K562 (cell line): Measurements from ENCODE around the gene HSPB1. TPM values are rescaled to one million over a fixed set of nuclear protein-coding genes. Genes with fewer than 3 reads are reported as not detected.
"Not testable (repeated sequence)": the region's sequence is repeated elsewhere in the genome, so short reads cannot be mapped to it uniquely, and the experiment has no call there.

Source experiments
- ATAC-seq: fragments of 200-7000 bp; cut with Tn5 transposase; 3 replicates; pipeline ENCODE4 v1.9.1; 2020; ENCODE audit warnings: moderate library complexity
- BruUV-seq: library from RNA; stranded (reverse); fragments of 400-500 nt; replicated peaks from 2 replicates; lab custom pipeline; 2021; lab: Mats Ljungman, UMichigan
- CTCF ChIA-PET: fragments of 300-600 bp; formaldehyde crosslinking; extraction: SDS; loops from one replicate; lab custom pipeline; 2021; ENCODE audit warnings: low intra/inter-chr PET ratio; lab: Yijun Ruan, JAX
- POLR2A ChIA-PET: fragments of 300-600, 350-650 bp; sonication (Branson Sonifier 250); formaldehyde crosslinking; extraction: SDS; loops from one replicate; lab custom pipeline; 2021; ENCODE audit warnings: antibody characterized with exemption, inconsistent platforms; lab: Yijun Ruan, JAX
- DNase-seq, 4 experiments: peaks; one replicate each; pipeline versions ENCODE4 v3.0.0 to v3.0.0-alpha.2; 2011 to 2018; ENCODE audit warnings: low spot score in 3 of 4, mixed read lengths in 3 of 4; ENCODE audit errors: extremely low read depth in 1 of 4
- FAIRE-seq: peaks from 2 replicates; lab custom pipeline; 2011; peaks lifted over from hg19 to GRCh38; lab: Jason Lieb, UNC
- H2AFZ ChIP-seq: 2 replicates; pipeline ENCODE4 v1.6.0; 2011; ENCODE audit warnings: low read depth, low read length, control low read depth, inconsistent platforms
- H3K27ac ChIP-seq: fragments of 200-600 bp; 3 replicates; pipeline ENCODE4 v1.8.0; 2011; ENCODE audit warnings: low read depth, mild to moderate bottlenecking, control low read depth, inconsistent platforms, low read length, moderate library complexity, mixed read lengths; ENCODE audit errors: extremely low read depth
- H3K27me3 ChIP-seq, 2 experiments: fragments of 300-600 bp in 1 of 2; 2 replicates in 1 of 2; 3 replicates in 1 of 2; pipeline versions ENCODE4 v1.6.0 to v1.8.0; 2011; ENCODE audit warnings: inconsistent platforms in 2 of 2, low read length in 2 of 2, mild to moderate bottlenecking in 1 of 2, mixed read lengths in 1 of 2, moderate library complexity in 1 of 2; ENCODE audit not compliant: control insufficient read depth in 2 of 2, insufficient read depth in 2 of 2
- H3K36me3 ChIP-seq: fragments of 300-600 bp; 3 replicates; pipeline ENCODE4 v1.8.0; 2011; ENCODE audit warnings: mild to moderate bottlenecking, low read length, inconsistent platforms; ENCODE audit not compliant: control insufficient read depth, insufficient read depth
- H3K4me1 ChIP-seq, 2 experiments: fragments of 200-600 bp in 1 of 2; replicated peaks in 1 of 2; 2 replicates in 1 of 2; 3 replicates in 1 of 2; pipeline versions ENCODE4 v1.5.1 to v1.8.0; 2011; ENCODE audit warnings: inconsistent platforms in 2 of 2, low read length in 2 of 2, mild to moderate bottlenecking in 1 of 2, mixed read lengths in 1 of 2, moderate library complexity in 1 of 2; ENCODE audit not compliant: control insufficient read depth in 2 of 2, insufficient read depth in 2 of 2
- H3K4me2 ChIP-seq: 2 replicates; pipeline ENCODE4 v1.6.1; 2011; ENCODE audit warnings: low read length, control low read depth, inconsistent platforms, mixed read lengths; ENCODE audit not compliant: insufficient read depth
- H3K4me3 ChIP-seq: fragments of 200-600 bp; sonication (generic), shearing (Covaris generic); 2 replicates; pipeline ENCODE4 v1.5.1; 2016; ENCODE audit warnings: control low read depth, inconsistent platforms
- H3K79me2 ChIP-seq: fragments of 200-600 bp; 3 replicates; pipeline ENCODE4 v1.8.0; 2011; ENCODE audit warnings: low read length, inconsistent platforms; ENCODE audit not compliant: control insufficient read depth, insufficient read depth
- H3K9ac ChIP-seq, 2 experiments: 2 replicates each; pipeline versions ENCODE4 v1.6.0 to v1.6.1; 2011; ENCODE audit warnings: low read depth in 2 of 2, low read length in 2 of 2, control low read depth in 1 of 2, inconsistent platforms in 1 of 2, mild to moderate bottlenecking in 1 of 2, mixed read lengths in 1 of 2; ENCODE audit not compliant: insufficient read depth in 1 of 2
- H3K9me1 ChIP-seq: one replicate; pipeline ENCODE4 v1.6.0; 2011; ENCODE audit warnings: inconsistent platforms, mild to moderate bottlenecking, low read length, moderate library complexity; ENCODE audit not compliant: control insufficient read depth, insufficient read depth
- H3K9me3 ChIP-seq: replicated peaks from 2 replicates; pipeline ENCODE4 v1.5.1; 2011; ENCODE audit warnings: low read depth, low read length, inconsistent platforms; ENCODE audit not compliant: control insufficient read depth, insufficient read depth
- H4K20me1 ChIP-seq: replicated peaks from 2 replicates; pipeline ENCODE4 v1.6.1; 2011; ENCODE audit warnings: low read length, inconsistent platforms, mixed read lengths; ENCODE audit not compliant: control insufficient read depth, insufficient read depth
- ADNP ChIP-seq: fragments of 200-800 bp; sonication (Bioruptor generic); IDR thresholded peaks from 2 replicates; pipeline ENCODE4 v1.6.1; 2016; ENCODE audit warnings: missing genetic modification characterization, missing compliant biosample characterization
- ATF3 ChIP-seq, 2 experiments: fragments of 450-650 bp in 1 of 2; sonication (generic) in 1 of 2; formaldehyde crosslinking in 1 of 2; IDR thresholded peaks in 1 of 2; conservative IDR thresholded peaks in 1 of 2; 2 replicates each; pipeline versions ENCODE4 v1.6.1 to v1.8.1; 2016 to 2023; ENCODE audit warnings: mild to moderate bottlenecking in 2 of 2, moderate library complexity in 2 of 2, inconsistent platforms in 1 of 2, missing genetic modification reagents in 1 of 2
- FOSL1 ChIP-seq: fragments of 200-800 bp; sonication (Bioruptor generic); conservative IDR thresholded peaks from 2 replicates; pipeline ENCODE4 v1.6.1; 2016; ENCODE audit warnings: missing genetic modification characterization, missing compliant biosample characterization
- ZC3H11A ChIP-seq: IDR thresholded peaks from 2 replicates; pipeline ENCODE4 v1.6.1; 2012; ENCODE audit warnings: low read depth, low read length, improper control_type of control experiment
- WGBS: fragments of 100-300 bp; shearing (Covaris generic); methylation state at CpG from one replicate; pipeline ENCODE4 v1.1.6; 2016; ENCODE audit warnings: low coverage, mixed read lengths; ENCODE audit not compliant: insufficient coverage; ENCODE audit errors: missing lambda C conversion rate; 5-methylcytosine and 5-hydroxymethylcytosine counted together
- in situ Hi-C: fragments of 300-500 bp; cut with MboI; formaldehyde crosslinking; loops from 4 replicates; pipeline ENCODE4 v1.15.0; 2018; ENCODE audit warnings: inconsistent platforms, mixed read lengths
- intact Hi-C: fragments of 100-400 bp; cut with micrococcal nuclease; formaldehyde crosslinking; loops from 2 replicates; pipeline ENCODE4 v1.14.2; 2022
- polyA plus RNA-seq, 8 experiments: library from polyadenylated mRNA; depleted of rRNA in 4 of 8; stranded (reverse) in 5 of 8; unstranded in 3 of 8; fragments of >200 nt; fragmentation: Nextera tagmentation in 2 of 8; fragmentation: Illumina TruSeq in 1 of 8; extraction: Ambion mirVana in 2 of 8; extraction: Trizol in 1 of 8; gene quantifications; 2 replicates each; pipeline versions ENCODE4 v1.2.1 to v1.2.3, GENCODE V29; 2011 to 2014; ENCODE audit warnings: inconsistent platforms in 1 of 8, missing spikeins in 1 of 8
- total RNA-seq, 7 experiments: library from RNA; depleted of rRNA in 6 of 7; stranded (reverse); fragments of >200 nt in 6 of 7; fragmentation: Illumina TruSeq in 2 of 7; extraction: Trizol in 2 of 7; gene quantifications; 2 replicates each; pipeline versions ENCODE4 v1.2.1 to v1.2.3, GENCODE V29; 2011 to 2021; ENCODE audit warnings: low replicate concordance in 1 of 7

HSPB1 gene
- total and polyA plus RNA-seq, 9 of the 15 experiments (the other 6 are each of a cell fraction or from before 2014, with no cell fraction given): 27.1 to 522 (median 138) TPM

GRCh38 chr7:76314042-76314721 lies 11.7 kb downstream of the HSPB1 start (continued):
- TF ChIP-seq ATF3 (IDR thresholded peaks at IDR 0.05): no peak
- peak; percentile 81; the same call in 1 of the 2 replicates for TF ChIP-seq ATF3 (CRISPR knock-in tag; conservative IDR thresholded peaks at IDR 0.05)

- not testable (repeated sequence) for BruUV-seq, H3K4me2 ChIP-seq
- peaks cover 13% of the 10 kb centered on the region for H3K79me2 ChIP-seq
- TF ChIP-seq FOSL1 (0 out of 2 replicates have a peak, but pooled peaks have one; percentile 7), ZC3H11A (peak; percentile 82; the same call in 1 of the 2 replicates), ADNP (peak; percentile 39; the same call in 1 of the 2 replicates)
- TF ChIP-seq, all 486 proteins: peak for 3; not testable (repeated sequence) for 483
- H3K27me3 ChIP-seq, H4K20me1 ChIP-seq, H3K36me3 ChIP-seq, H3K9me1 ChIP-seq, H2AFZ ChIP-seq, FAIRE-seq, DNase-seq, H3K4me3 ChIP-seq, H3K27ac ChIP-seq, ATAC-seq, H3K9me3 ChIP-seq, H3K9ac ChIP-seq: not testable (repeated sequence)
- WGBS: 31% methylated on average over 6 of the region's 6 CpGs
- in situ Hi-C loops: loop anchor here (5.0 kb wide), 1 partner anchor 137 kb away; no protein-coding TSS in a partner anchor
- ChIA-PET CTCF (interaction anchor here (0.7 to 4.1 kb wide), 9 partner anchors 12 to 448 kb away, joined by 3 to 111 read pairs (median 7); partner anchors contain the start of gene HSPB1), POLR2A (interaction anchor here (0.6 to 1.3 kb wide), 5 partner anchors 7 to 98 kb away, joined by 3 to 5 read pairs (median 3); no protein-coding TSS in a partner anchor)
- H3K4me1 ChIP-seq: peaks cover 28 to 48% of the 10 kb centered on the region in 2 experiments; a peak in 4 of 5 replicates
- intact Hi-C loops: loop anchor here (1.0 to 5.0 kb wide), 5 partner anchors 23 to 447 kb away; no protein-coding TSS in a partner anchor
These were observed 12.3 kb downstream of the HSPB1 start for GRCh38 chr7:76314740-76315139.
